Measurements from ENCODE around the gene INTS15. TPM values are rescaled to one million over a fixed set of nuclear protein-coding genes. Genes with fewer than 3 reads are reported as not detected.

Gene INTS15
- total RNA-seq, 2 experiments from 2014 or later: 42.8 to 47.3 TPM

DNA sequence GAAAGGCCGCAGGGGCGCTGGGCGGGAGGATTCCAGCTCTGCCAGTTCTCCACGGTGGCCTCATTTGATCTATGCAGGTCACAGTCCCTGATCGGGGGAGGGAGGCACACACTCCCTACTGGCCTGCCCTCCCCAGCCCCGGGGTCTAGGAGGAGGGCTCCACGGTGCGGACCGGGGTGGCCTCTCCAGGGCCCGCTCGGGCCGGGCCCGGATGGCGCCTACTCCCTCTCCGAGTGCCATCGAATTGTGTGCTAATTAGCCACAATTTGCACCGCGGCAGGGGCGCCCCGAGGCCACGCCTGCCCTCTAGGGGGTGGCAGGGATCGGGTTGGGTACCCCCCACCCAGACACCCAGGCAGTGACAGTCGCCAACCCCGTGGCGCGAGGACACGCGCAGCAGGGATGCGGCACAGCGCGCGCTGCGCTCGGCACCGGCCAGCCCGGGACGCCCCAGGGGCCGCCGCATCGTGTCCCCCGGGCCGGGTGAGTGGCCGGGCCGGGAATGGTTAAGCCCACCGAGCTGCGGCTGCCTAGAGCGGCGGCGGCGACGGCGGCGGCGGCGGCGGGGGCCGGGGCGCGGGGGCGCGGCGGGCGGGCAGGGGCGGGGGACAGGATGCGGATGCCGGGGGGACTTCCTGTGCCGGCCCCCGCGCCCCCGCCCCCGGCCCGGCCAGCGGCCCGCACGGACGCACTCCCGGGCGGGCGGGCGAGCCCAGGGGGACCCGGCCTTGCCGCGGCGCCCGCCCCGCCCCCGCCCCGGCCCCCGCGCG is 25.3 kb downstream of the INTS15 start, which contains the start of gene ZNF853:
ZNF853 (plus strand) TSS at position 658 of the 770 bp plus-strand sequence. CDS start 565 bp downstream, outside the sequence.
- peak; percentile 27 for ATAC-seq (ENCODE audit: low read depth)
- H3K9me3 Mint-ChIP-seq: no peaks in the 10 kb centered on the region
- peak within 1 kb of the TSS; percentile 77 for H3K4me3 Mint-ChIP-seq
- peaks cover 18% of the 10 kb centered on the region for H3K4me1 Mint-ChIP-seq
- peak; percentile 54 for DNase-seq
- peaks cover 25% of the 10 kb centered on the region for H3K27me3 Mint-ChIP-seq
- peak within 1 kb of the TSS; percentile 70 for H3K27ac Mint-ChIP-seq
- no peaks in the 10 kb centered on the region for H3K36me3 Mint-ChIP-seq
- POLR2A ChIA-PET: no interaction called here

DNA sequence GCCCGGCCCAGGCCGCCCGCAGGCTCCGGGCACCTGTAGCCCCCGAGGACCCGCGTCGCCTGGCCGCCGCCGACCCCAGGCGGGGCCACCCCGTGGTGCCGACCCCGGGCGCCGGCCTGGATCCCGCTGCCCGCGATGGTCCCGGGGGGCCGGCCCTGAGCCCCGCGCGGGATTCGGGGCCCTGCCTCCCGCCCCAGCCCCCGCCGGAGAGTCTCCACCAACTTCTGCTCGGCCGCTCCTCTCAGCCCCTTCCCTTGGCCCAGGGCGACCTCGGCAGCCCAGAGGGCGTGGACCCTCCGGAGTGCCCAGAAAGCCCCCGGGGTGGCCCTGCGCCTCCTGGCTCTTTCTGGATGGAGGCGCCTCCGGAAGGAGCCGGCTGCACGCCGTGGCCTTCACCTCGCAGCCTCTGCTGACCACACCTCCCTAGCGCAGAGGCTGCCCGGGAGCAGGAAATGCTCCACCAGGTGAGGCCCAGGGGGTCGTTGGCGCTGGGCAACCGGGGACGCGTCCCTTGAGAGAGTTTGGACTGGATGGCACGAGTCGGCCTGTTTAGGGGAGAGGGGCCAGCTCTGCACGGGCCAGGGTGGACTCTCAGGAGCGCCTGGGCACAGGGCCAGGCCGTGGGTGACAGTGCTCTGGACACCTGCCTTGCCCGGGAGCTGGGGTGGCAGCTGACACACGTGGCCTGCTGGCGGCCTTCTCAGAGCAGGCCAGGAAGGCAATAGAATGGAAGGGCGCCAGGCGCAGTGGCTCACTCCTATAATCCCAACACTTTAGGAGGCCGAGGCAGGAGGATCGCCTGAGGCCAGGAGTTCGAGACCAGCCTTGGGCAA is 26.1 kb downstream of the INTS15 start:
- H3K4me3 Mint-ChIP-seq: peak overlapping the region; percentile 55
- no peaks in the 10 kb centered on the region for H3K36me3 Mint-ChIP-seq
- H3K9me3 Mint-ChIP-seq: no peaks in the 10 kb centered on the region
- no peak overlapping the region for H3K27ac Mint-ChIP-seq
- H3K27me3 Mint-ChIP-seq: peaks cover 25% of the 10 kb centered on the region
- POLR2A ChIA-PET: no interaction called here
- peak; percentile 17 for ATAC-seq (ENCODE audit: low read depth)
- peak; percentile 48 for DNase-seq
- H3K4me1 Mint-ChIP-seq: peaks cover 26% of the 10 kb centered on the region

DNA sequence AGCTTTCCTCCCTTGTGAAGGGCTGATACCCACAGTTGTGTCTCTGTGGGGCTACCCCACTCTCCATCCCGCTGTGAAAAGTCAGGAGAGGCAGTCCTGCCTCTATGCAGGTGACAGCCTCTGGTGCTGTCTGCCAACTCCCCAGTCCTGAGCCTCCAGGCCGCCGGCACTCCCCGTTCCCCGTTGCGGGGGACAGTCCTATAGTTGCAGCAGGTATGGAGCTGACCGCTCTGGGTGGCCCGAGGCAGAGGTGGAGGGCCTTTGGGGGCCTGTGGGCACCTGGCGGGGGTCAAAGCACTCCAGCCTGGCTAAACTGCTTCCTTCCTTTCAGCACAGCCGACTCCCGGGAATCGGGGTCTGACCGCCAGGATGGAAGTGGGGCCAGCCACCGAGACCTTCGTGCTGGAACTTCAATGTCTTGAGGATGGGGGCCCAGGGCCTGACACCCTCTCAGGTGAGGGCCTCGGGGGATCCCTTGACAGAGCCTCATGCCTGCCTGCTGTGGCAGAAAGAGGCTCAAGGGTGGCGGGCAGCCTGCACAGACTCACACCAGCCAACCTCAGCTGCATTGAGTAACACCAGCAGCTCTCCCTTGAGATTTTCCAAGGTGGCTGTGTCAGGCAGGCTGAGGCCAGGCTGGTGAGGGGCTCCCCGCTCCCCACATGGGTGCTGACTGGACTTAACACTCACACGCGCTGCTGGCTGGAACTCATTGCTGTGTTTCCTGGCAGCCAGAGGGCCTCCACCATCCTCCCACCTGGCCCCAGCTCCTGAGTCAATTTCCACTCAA is 27.2 kb downstream of the INTS15 start:
- Mint-ChIP-seq H3K27ac (no peak overlapping the region), H3K4me1 (peaks cover 35% of the 10 kb centered on the region), H3K36me3 (no peaks in the 10 kb centered on the region), H3K27me3 (peaks cover 25% of the 10 kb centered on the region), H3K4me3 (no peak overlapping the region), H3K9me3 (no peaks in the 10 kb centered on the region)
- ATAC-seq (ENCODE audit: low read depth): no peak
- no peak for DNase-seq
- POLR2A ChIA-PET: no interaction called here

DNA sequence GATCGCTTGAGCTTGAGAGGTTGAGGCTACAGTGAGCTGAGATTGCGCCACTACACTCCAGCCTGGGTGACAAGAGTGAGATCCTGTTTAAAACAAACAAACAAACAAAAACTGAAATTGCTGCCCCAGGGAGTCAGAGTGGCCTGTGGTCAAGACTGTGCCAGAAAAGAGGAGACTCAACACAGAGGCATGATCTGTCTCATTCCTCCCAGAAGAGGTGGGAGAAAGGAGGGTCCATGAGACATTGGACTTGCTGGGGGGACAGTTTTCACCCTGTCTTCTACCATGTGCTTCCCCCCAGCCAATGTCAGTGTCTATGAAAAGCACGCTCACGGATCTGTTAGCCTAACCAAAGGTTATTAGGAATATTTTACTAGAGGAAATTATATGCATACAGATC is 28.8 kb downstream of the INTS15 start:
- Mint-ChIP-seq H3K4me1 (peaks cover 37% of the 10 kb centered on the region), H3K27ac (no peak overlapping the region), H3K36me3 (no peaks in the 10 kb centered on the region), H3K27me3 (peaks cover 20% of the 10 kb centered on the region), H3K4me3 (no peak overlapping the region), H3K9me3 (no peaks in the 10 kb centered on the region)
- POLR2A ChIA-PET: interaction anchor here (0.7 kb wide), 1 partner anchor 28 kb away, joined by 3 read pairs; no protein-coding TSS in a partner anchor
- DNase-seq: no peak
- no peak for ATAC-seq (ENCODE audit: low read depth)

DNA sequence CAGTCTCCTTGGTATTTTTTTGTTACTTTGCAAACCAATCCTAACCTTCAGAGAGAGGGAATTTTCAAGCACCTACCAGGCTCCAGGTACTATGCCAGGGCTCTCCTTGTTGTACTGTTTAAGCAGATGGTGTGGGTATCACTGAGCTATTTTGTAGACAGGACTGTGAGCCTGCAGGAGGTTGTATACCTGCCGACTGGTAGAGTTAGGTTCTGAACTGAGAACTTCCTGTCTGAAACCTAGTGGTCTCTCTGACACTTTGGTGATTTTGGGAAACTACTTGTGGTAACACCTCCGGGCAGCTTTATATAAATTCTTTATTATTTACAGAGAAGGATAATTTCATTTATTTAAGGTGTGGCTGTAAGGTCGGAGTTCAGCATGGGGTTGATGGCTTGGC is 30.1 kb downstream of the INTS15 start:
- Mint-ChIP-seq H3K27me3 (peaks cover 11% of the 10 kb centered on the region), H3K9me3 (no peaks in the 10 kb centered on the region), H3K4me1 (peaks cover 44% of the 10 kb centered on the region), H3K36me3 (no peaks in the 10 kb centered on the region), H3K27ac (peak overlapping the region; percentile 89), H3K4me3 (peak overlapping the region; percentile 79)
- DNase-seq (no peak), ATAC-seq (ENCODE audit: low read depth) (peak; percentile 59)
- POLR2A ChIA-PET: interaction anchor here (3.3 kb wide), 1 partner anchor 17 kb away, joined by 13 read pairs; the partner anchor contains the start of gene ZNF316

DNA sequence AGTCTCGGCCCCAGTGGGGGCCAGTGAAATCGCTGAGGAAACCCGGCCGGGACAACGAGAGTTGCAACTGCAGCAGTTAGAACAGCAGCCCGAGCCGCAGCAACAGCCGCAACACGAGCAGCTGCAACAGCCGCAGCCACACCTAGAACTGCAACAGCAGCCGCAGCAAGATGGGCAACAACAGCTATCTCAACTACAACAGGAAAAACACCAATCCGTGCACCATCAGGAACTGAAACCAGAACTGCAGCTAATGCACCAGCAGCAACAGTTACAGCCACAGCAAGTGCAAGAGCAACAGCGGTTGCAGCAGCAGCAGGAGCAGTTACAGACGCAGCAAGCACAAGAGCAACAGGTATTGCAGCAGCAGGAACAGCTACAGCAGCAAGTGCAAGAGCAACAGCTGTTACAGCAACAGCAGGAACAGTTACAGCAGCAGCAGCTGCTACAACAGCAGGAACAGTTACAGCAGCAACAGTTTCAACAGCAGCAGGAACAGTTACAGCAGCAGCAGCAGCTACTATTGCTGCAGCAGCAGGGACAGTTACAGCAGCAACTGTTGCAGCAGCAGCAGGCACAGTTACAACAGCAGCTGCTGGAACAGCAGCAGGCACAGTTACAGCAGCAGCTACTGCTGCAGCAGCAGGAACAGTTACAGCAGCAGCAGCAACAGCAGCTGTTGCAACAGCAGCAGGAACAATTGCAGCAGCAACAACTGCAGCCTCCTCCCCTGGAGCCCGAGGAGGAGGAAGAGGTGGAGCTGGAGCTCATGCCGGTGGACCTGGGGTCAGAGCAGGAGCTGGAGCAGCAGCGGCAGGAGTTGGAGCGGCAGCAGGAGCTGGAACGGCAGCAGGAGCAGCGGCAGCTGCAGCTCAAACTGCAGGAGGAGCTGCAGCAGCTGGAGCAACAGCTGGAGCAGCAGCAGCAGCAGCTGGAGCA is 31.6 kb downstream of the INTS15 start:
- Mint-ChIP-seq H3K4me3 (peak overlapping the region; percentile 43), H3K36me3 (no peaks in the 10 kb centered on the region), H3K27me3 (peaks cover 11% of the 10 kb centered on the region), H3K9me3 (no peaks in the 10 kb centered on the region), H3K27ac (peak overlapping the region; percentile 49), H3K4me1 (peaks cover 45% of the 10 kb centered on the region)
- DNase-seq (no peak), ATAC-seq (ENCODE audit: low read depth) (no peak)
- POLR2A ChIA-PET: interaction anchor here (0.7 to 3.3 kb wide), 2 partner anchors 12 to 16 kb away, joined by 3 to 13 read pairs; partner anchors contain the start of gene ZNF316

DNA sequence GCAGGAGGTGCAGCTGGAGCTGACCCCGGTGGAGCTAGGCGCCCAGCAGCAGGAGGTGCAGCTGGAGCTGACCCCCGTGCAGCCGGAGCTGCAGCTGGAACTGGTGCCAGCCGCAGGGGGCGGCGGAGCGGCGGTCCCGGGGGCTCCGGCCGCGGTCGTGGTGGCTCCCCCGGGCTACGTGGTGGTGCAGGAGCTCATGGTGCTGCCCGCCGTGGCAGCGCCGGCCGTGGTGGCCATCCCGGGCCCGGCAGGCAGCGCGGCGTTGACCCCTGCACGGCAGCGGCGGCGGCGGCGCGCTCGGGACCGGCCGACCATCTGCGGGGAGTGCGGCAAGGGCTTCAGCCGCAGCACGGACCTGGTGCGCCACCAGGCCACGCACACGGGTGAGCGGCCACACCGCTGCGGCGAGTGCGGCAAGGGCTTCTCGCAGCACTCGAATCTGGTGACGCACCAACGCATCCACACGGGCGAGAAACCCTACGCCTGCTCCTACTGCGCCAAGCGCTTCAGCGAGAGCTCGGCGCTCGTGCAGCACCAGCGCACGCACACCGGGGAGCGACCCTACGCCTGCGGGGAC is 32.4 kb downstream of the INTS15 start:
- H3K4me1 Mint-ChIP-seq: peaks cover 45% of the 10 kb centered on the region
- POLR2A ChIA-PET: interaction anchor here (3.3 kb wide), 1 partner anchor 15 kb away, joined by 13 read pairs; the partner anchor contains the start of gene ZNF316
- no peak overlapping the region for H3K4me3 Mint-ChIP-seq
- no peaks in the 10 kb centered on the region for H3K36me3 Mint-ChIP-seq
- H3K27ac Mint-ChIP-seq: no peak overlapping the region
- no peak for ATAC-seq (ENCODE audit: low read depth)
- peaks cover 9% of the 10 kb centered on the region for H3K27me3 Mint-ChIP-seq
- DNase-seq: no peak
- H3K9me3 Mint-ChIP-seq: no peaks in the 10 kb centered on the region

DNA sequence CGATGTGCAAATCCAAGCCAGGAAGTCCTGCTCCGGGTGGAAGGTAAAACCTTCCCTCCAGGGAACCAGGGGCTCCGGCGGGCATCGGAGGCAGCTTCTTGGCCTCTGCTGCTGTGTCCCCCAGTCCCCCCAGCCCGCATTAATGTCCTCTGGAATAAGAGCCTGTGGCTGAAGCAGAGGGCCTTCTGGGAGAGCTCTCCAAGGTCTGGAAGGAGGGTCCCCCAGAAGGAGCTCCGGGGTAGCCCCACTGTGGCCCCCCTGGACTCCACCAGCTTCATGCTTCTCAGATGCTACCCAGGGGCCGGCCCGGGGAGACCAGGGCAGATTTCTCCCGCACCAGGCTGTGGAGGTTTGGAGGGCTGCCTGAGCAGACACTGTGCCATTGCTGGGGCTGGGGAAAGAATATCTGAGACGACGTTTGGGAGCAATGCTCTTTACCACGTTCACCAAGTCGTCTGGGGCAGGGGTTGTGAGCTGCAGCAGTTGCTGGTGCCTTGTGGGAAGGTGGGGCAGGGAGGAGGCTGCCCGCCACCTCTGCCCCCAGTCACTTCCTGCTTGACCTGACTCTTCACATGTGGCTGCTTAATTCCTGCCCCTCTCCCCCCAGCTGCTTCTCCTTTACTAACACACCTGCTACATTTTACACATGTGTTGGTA is 33.9 kb downstream of the INTS15 start:
- peak; percentile 50 for DNase-seq
- ATAC-seq (ENCODE audit: low read depth): peak; percentile 73
- Mint-ChIP-seq H3K4me3 (peak overlapping the region; percentile 84), H3K27ac (peak overlapping the region; percentile 93), H3K36me3 (no peaks in the 10 kb centered on the region), H3K9me3 (no peaks in the 10 kb centered on the region), H3K27me3 (no peaks in the 10 kb centered on the region), H3K4me1 (peaks cover 40% of the 10 kb centered on the region)
- POLR2A ChIA-PET: interaction anchor here (1.1 kb wide), 1 partner anchor 34 kb away, joined by 3 read pairs; the partner anchor contains the start of gene INTS15

DNA sequence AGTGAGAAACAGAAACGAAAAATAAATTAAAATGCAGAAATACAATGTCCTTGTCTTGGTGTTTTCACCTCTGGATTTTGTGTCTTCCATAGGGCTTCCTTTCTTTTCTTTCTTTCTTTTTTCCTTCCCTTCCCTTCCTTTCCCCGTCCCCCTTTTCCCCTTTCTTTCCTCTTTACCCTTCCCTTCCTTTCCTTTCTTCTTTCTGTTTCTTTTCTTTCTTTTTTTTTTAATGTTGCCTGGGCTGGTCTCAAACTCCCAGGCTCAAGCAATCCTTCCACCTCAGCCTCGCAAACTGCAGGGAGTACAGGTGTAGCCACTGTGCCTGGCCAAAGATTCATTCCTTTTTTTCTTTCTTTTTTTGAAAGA is 34.4 kb downstream of the INTS15 start:
- peak overlapping the region; percentile 93 for H3K27ac Mint-ChIP-seq
- H3K27me3 Mint-ChIP-seq: no peaks in the 10 kb centered on the region
- peak overlapping the region; percentile 84 for H3K4me3 Mint-ChIP-seq
- H3K36me3 Mint-ChIP-seq: no peaks in the 10 kb centered on the region
- ATAC-seq (ENCODE audit: low read depth): no peak
- H3K9me3 Mint-ChIP-seq: no peaks in the 10 kb centered on the region
- DNase-seq: no peak
- peaks cover 37% of the 10 kb centered on the region for H3K4me1 Mint-ChIP-seq
- POLR2A ChIA-PET: interaction anchor here (1.1 kb wide), 1 partner anchor 34 kb away, joined by 3 read pairs; the partner anchor contains the start of gene INTS15

DNA sequence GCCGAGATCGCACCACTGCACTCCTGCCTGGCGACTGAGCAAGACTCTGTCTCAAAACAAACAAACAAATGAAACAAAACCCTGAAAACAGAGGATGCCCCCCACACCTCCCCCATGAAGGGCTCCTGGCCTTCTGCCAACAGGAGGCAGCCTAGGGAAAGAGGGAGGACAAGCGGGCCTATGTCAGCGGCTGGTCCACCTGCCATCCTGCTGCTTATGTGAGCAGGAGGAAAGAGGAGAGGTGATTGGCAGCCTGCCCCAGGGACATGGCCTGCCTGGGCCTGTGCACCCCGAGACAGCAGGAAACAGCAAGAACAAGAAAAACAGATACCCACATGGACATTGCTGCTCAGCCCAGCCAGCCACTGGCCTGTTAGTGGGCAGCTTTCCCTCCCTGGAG is 38.2 kb downstream of the INTS15 start:
- no peaks in the 10 kb centered on the region for H3K9me3 Mint-ChIP-seq
- H3K27me3 Mint-ChIP-seq: no peaks in the 10 kb centered on the region
- POLR2A ChIA-PET: interaction anchor here (1.1 kb wide), 1 partner anchor 20 kb away, joined by 8 read pairs; no protein-coding TSS in a partner anchor
- H3K4me3 Mint-ChIP-seq: no peak overlapping the region
- ATAC-seq (ENCODE audit: low read depth) (no peak), DNase-seq (no peak)
- no peak overlapping the region for H3K27ac Mint-ChIP-seq
- no peaks in the 10 kb centered on the region for H3K36me3 Mint-ChIP-seq
- H3K4me1 Mint-ChIP-seq: peaks cover 14% of the 10 kb centered on the region

DNA sequence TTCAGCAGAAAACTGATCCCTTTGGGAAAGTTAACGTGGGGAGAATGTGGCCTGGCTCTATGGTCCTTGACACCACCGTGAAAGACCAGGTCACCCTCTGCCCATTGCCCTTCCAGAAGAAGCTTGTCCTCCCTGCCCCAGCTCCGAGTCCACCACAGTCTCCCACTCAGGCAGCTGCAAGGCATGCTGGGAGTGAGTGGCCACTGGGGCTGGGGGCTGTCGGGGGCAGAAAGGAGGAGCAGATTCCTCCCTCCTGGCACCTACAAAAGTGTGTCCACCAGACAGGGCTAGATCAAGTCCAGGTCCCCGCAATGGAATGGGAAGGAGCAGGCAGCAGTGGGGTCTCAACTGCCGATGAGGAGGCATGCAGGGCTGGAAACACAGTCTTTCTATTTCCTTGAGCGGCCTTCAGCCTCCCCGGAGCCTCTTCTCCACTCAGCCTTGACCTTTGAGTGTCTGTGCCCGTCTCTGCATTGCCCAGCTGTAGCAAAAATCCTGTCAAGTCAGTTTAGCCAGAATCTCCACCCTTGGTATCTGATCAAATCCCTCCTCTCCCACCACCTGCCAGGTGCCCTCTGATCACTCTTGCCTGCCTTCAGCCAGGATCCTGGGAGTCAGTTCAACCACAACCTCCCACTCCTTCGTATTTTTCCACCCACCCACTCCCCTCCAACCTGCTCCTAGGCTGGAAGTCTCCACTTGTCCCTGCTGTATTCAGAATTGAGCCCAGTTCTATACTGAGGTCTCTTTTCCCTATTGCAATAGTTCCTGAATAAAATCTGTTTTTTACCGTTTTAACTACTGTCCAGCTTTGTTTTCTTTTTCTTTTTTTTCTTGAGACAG is 40.4 kb downstream of the INTS15 start:
- no peak for DNase-seq
- Mint-ChIP-seq H3K9me3 (peaks cover 1% of the 10 kb centered on the region), H3K4me3 (no peak overlapping the region), H3K27me3 (no peaks in the 10 kb centered on the region), H3K4me1 (peaks cover 3% of the 10 kb centered on the region), H3K27ac (no peak overlapping the region), H3K36me3 (no peaks in the 10 kb centered on the region)
- POLR2A ChIA-PET: no interaction called here
- no peak for ATAC-seq (ENCODE audit: low read depth)

All from activated naive CD8-positive, alpha-beta T cell treated with anti-CD3 and anti-CD28 coated beads, Interleukin-2, amount 10 ng/mL, durations not matched to agents 7 days and 5 days (primary cell).